ENCODE results near the gene IDI1.

The IDI1 gene

DNA sequence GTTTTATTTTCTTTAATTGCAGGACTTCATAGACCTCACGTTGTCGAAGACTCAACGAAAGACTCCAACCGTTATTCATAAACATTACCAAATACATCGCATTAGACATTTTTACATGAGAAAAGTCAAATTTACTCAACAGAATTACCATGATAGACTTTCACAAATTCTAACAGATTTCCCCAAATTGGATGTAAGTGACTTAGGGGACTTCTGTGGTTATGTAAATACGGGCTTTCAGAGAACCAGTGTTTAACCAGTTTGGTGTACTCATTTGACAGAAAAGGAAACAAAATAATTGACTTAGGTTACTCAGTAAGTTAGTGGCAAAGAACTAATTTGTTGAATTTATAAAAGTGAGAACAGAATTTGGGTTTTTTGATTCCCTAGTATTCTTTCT, 56.5 kb downstream of the IDI1 start:
- no peak for DNase-seq

DNA sequence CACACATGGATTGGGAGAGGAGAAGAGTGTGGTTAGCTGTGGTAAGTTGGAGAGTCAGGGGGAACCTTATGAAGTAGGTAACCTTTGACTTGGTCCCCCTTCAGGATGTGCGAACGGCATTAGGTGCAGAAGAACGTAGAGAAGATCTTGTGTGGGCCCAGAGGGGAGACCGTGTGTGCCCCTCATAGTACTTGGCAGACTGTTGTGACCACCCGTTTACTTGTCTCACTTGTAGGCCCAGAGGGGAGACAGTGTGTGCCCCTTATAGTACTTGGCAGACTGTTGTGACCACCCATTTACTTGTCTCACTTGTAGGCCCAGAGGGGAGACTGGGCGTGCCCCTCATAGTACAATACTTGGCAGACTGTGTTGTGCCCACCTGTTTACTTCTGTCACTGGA, 58.1 kb downstream of the IDI1 start:
- no peak for DNase-seq
